ENCODE measurements around the gene ACADM. TPM values are rescaled to one million over a fixed set of nuclear protein-coding genes. Genes with fewer than 3 reads are reported as not detected.
A peak's percentile ranks its signal among the peaks of the same experiment; 100 is the strongest.

The ACADM gene
- total and polyA plus RNA-seq, 2 of the 13 experiments (the other 11 are each of a cell fraction or from before 2014, with no cell fraction given) = 43.7 to 92.2 TPM

GRCh38 chr1:75787524-75787923 is 63.0 kb downstream of the ACADM start:
- no TSS peak for BruUV-seq (replicated peaks)
- Histone ChIP-seq H3K4me1 (ENCODE audit: insufficient read depth, low read length) (peaks cover 48% of the 10 kb centered on the region), H4K20me1 (ENCODE audit: insufficient read depth, low read length) (peaks cover 56% of the 10 kb centered on the region), H3K79me2 (ENCODE audit: insufficient read depth, low read length) (peaks cover 65% of the 10 kb centered on the region), H2AFZ (ENCODE audit: low read length) (no peak overlapping the region), H3K27ac (ENCODE audit: extremely low read length, insufficient read depth, low read length) (peak overlapping the region; percentile 89), H3K36me3 (replicated peaks in 1 of 2; ENCODE audit: control insufficient read depth in 1 of 2, insufficient read depth in 2 of 2, low read length in 2 of 2) (peaks cover 4 to 33% of the 10 kb centered on the region in 2 experiments), H3K9me3 (ENCODE audit: low read length) (no peaks in the 10 kb centered on the region), H3K4me2 (ENCODE audit: low read depth, low read length) (peak overlapping the region; percentile 83), H3K4me3 (replicated peaks in 1 of 3; ENCODE audit: insufficient read depth in 1 of 3, low read depth in 2 of 3, low read length in 3 of 3) (peak overlapping the region; percentile 81 to 98 (median 94)), H3K9ac (ENCODE audit: insufficient read depth, low read depth, low read length) (peak overlapping the region; percentile 95), H3K27me3 (ENCODE audit: control insufficient read depth in 1 of 2, insufficient read depth in 2 of 2, low read length in 2 of 2) (no peaks in the 10 kb centered on the region; a peak in 1 of 5 replicates)
- POLR2A ChIA-PET = interaction anchor here (3.9 kb wide), 1 partner anchor 10 kb away, joined by 54 read pairs; the partner anchor contains the start of gene MSH4
- FAIRE-seq = no peak
- CTCF ChIA-PET (ENCODE audit: low intra/inter-chr PET ratio, low total read pairs) = no interaction called here
- WGBS (ENCODE audit: low lambda C conversion rate) = under 1% methylated on average over 4 of the region's 4 CpGs
- intact Hi-C loops (cut with micrococcal nuclease; ENCODE audit: unreplicated experiment) (loop anchor here (2.0 kb wide), 1 partner anchor 173 kb away; no protein-coding TSS in a partner anchor), in situ Hi-C loops (cut with HindIII; ENCODE audit: extremely low pct_ligation_motif_present, low pct_unique_long_range_greater_than_20kb) (loop anchor here (5.0 kb wide), 1 partner anchor 60 kb away; no protein-coding TSS in a partner anchor)
- ATAC-seq = no peak
- DNase-seq (ENCODE audit: low spot score) = no peak
- TF ChIP-seq, protein P1, sequence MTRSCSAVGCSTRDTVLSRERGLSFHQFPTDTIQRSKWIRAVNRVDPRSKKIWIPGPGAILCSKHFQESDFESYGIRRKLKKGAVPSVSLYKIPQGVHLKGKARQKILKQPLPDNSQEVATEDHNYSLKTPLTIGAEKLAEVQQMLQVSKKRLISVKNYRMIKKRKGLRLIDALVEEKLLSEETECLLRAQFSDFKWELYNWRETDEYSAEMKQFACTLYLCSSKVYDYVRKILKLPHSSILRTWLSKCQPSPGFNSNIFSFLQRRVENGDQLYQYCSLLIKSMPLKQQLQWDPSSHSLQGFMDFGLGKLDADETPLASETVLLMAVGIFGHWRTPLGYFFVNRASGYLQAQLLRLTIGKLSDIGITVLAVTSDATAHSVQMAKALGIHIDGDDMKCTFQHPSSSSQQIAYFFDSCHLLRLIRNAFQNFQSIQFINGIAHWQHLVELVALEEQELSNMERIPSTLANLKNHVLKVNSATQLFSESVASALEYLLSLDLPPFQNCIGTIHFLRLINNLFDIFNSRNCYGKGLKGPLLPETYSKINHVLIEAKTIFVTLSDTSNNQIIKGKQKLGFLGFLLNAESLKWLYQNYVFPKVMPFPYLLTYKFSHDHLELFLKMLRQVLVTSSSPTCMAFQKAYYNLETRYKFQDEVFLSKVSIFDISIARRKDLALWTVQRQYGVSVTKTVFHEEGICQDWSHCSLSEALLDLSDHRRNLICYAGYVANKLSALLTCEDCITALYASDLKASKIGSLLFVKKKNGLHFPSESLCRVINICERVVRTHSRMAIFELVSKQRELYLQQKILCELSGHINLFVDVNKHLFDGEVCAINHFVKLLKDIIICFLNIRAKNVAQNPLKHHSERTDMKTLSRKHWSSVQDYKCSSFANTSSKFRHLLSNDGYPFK (CRISPR knock-in tag; IDR thresholded peaks at IDR 0.05; ENCODE audit: borderline replicate concordance) = no peak
- TF ChIP-seq ARID2 (CRISPR knock-in tag; IDR thresholded peaks at IDR 0.05; ENCODE audit: borderline replicate concordance) (no peak), CREB1 (IDR thresholded peaks at IDR 0.05) (no peak), CREB1 (CRISPR knock-in tag; IDR thresholded peaks at IDR 0.05) (0 out of 2 replicates have a peak, but pooled peaks have one; percentile 7), SAFB2 (CRISPR knock-in tag; IDR thresholded peaks at IDR 0.05; ENCODE audit: borderline replicate concordance, low read depth) (no peak), ZSCAN12 (CRISPR knock-in tag; IDR thresholded peaks at IDR 0.05) (no peak), ZNF556 (CRISPR knock-in tag; IDR thresholded peaks at IDR 0.05; ENCODE audit: borderline replicate concordance) (no peak), SMC3 (IDR thresholded peaks at IDR 0.05; ENCODE audit: low read length) (no peak), ZNF605 (CRISPR knock-in tag; IDR thresholded peaks at IDR 0.05) (no peak), SRSF4 (IDR thresholded peaks at IDR 0.05; ENCODE audit: low read depth, low read length, poor library complexity, severe bottlenecking) (peak; percentile 72), POLR2G (IDR thresholded peaks at IDR 0.05; ENCODE audit: low read depth, low read length) (peak; percentile 32; the same call in 1 of the 2 replicates), JARID2 (CRISPR knock-in tag; IDR thresholded peaks at IDR 0.05; ENCODE audit: insufficient replicate concordance) (no peak), SMAD1 (CRISPR knock-in tag; IDR thresholded peaks at IDR 0.05; ENCODE audit: borderline replicate concordance, low read depth) (no peak), SCMH1 (CRISPR knock-in tag; IDR thresholded peaks at IDR 0.05; ENCODE audit: borderline replicate concordance) (no peak), SP1 (IDR thresholded peaks at IDR 0.05) (no peak), SP1 (CRISPR knock-in tag; IDR thresholded peaks at IDR 0.05) (no peak), POLR2AphosphoS5 (IDR thresholded peaks at IDR 0.05; ENCODE audit: low read depth, low read length) (0 out of 2 replicates have a peak, but pooled peaks have one; percentile 7), ZC3H4 (CRISPR knock-in tag; IDR thresholded peaks at IDR 0.05; ENCODE audit: borderline replicate concordance) (0 out of 2 replicates have a peak, but pooled peaks have one; percentile 40), ATF2 (CRISPR knock-in tag; IDR thresholded peaks at IDR 0.05) (no peak)
- TF ChIP-seq, protein P2, sequence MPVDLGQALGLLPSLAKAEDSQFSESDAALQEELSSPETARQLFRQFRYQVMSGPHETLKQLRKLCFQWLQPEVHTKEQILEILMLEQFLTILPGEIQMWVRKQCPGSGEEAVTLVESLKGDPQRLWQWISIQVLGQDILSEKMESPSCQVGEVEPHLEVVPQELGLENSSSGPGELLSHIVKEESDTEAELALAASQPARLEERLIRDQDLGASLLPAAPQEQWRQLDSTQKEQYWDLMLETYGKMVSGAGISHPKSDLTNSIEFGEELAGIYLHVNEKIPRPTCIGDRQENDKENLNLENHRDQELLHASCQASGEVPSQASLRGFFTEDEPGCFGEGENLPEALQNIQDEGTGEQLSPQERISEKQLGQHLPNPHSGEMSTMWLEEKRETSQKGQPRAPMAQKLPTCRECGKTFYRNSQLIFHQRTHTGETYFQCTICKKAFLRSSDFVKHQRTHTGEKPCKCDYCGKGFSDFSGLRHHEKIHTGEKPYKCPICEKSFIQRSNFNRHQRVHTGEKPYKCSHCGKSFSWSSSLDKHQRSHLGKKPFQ (CRISPR knock-in tag; IDR thresholded peaks at IDR 0.05; ENCODE audit: insufficient replicate concordance) = no peak
